Glomerular visceral epithelial cell (primary cell): ENCODE results near the gene ARAP2.

ENCODE experiments used
- DNase-seq: peaks from one replicate; pipeline ENCODE4 v3.0.0-alpha.2; 2016; ENCODE audit errors: extremely low spot score

The ARAP2 gene

DNA sequence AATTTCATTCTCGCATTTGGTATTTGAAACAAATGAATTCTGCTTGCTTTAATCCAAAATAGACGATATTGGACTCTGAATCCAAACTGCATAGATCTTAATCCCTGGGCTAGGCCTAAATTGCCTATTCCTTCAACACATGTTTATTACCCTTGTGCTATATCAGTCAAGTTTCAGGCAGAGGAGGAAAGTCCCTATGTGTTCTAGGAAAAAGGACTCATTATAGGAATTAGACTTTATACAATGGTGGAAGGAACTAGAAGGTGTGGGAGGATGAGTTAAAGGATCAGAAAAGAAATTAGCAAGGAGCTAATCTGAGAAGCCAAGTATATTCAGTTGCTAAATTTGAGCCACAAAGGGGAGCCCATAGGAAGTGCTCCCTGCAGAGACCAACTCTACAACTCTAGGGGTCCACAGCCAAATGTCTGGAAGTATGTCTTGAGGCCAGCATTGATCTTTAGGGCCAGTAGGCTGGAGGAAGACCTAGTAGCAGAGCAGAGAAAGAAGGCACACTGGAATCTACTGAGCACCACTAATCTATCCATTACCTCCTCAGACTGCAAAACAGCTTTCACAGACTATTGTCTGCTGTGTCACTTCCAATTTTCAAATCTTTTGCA, 20.0 kb upstream of the ARAP2 start:
- DNase-seq: no peak

DNA sequence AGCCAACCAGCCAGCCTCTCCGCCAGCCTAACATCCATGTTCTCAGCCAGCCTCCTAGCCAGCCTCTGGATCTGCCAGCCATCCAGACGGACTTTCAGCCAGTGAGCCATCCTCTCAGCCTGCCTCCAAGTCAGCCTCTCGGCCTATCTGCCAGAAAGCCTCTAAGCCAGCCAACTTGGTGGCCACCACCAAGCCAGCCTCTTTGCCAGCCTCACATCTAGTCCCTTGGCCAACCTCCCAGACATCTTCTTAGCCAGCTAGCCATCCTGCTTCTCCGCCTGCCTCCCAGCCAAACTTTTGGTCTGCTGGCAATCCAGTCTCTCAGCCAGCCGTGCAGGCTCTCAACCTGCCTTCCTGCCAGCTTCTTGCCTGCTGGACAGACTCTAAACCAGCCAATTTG, 16.4 kb upstream of the ARAP2 start:
- no peak for DNase-seq

DNA sequence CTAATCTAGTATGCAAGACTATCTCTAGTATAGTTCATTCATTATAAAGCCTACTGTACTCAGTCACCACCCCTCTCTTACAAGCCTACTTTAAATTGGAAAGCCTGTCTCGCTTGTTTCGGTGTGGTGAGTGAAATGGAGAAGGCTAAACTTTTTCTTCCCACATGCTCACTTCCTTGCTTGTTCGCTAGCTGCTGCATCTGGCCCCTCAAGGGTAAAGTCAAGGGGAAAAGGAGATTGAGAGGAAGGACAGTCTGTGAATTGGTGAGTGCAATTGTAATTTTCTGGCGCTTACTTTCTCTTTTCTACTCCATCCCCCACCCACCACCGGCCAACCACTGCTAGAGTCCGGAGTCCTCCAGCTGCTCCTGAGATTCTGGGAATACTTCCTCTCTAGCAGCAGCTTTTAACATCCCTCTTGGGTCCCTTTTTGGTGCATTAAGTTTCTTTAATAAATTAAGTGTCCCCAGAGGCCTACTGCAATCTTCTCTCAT, 12.1 kb upstream of the ARAP2 start:
- no peak for DNase-seq

DNA sequence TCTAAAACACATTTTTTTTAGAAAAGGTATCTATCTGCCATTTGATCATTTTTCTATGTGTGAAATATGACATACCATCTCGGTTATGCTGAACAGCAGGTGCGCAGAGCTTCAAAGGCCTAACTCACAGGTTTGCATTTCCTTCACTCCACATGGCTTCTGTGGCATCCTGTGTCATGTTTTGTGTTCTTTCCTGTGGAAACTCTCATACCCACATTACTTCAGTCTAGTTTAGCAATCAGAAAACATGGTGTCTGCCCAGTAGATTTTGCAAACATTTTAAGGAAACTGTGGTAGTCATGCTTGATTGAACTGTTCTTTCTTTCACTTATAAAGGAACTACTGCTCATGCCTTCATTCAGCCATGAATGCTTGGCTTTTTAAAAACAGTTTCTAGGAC, 11.3 kb upstream of the ARAP2 start:
- DNase-seq: no peak

DNA sequence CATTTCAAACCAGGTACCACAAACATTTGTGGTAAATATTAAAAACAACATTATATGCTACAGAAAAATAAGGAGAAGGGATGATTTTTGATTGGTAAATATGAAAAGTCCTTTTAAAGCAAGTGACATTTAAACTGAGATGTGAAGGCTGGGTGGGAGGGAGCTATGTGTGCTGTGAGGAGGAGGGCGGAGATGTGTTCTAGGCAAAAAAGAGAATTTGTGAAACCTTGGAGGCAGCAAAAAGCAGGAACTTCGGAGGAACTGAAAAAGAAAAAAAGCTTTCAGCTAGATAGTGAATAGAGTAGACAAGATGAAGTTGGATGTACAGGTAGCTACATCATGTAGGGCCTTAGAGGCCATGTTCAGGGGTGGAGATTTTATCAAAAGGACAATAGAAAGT, 10.1 kb upstream of the ARAP2 start:
- no peak for DNase-seq

DNA sequence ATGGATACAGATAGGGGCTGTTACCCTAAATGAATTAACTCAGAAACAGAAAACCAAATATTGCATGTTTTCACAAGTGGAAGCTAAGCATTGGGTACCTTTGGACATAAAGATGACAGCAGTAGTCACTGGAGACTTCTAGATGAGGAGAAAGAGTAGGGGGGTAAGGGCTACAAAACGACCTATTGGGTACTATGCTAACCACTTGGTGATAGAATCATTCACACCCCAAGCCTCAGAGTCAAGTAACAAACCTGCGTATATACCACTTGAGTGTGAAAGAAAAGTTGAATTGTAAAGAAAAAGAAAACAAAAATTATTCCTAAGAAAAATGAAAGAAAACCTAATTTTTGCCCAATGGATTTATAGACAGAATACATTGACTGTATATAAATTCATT, 7.7 kb upstream of the ARAP2 start:
- no peak for DNase-seq

DNA sequence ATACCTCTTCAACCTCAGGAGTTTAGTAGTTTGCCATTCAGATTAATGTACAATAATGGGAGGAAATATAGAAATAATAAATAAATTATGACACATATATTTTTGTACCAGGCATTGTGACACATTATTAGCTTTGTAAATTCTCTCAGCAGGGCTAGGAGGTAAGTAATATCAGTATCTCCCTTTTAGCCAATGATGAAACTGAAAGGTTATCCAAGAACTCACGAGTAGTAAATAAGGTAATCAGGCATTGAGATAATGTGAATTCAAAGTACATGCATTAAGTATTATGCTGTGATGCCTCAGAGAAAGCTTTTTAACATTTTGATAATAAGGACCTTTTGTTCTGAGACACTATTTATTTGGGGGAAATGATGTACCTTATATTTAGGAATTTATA, 5.3 kb upstream of the ARAP2 start:
- DNase-seq: no peak

DNA sequence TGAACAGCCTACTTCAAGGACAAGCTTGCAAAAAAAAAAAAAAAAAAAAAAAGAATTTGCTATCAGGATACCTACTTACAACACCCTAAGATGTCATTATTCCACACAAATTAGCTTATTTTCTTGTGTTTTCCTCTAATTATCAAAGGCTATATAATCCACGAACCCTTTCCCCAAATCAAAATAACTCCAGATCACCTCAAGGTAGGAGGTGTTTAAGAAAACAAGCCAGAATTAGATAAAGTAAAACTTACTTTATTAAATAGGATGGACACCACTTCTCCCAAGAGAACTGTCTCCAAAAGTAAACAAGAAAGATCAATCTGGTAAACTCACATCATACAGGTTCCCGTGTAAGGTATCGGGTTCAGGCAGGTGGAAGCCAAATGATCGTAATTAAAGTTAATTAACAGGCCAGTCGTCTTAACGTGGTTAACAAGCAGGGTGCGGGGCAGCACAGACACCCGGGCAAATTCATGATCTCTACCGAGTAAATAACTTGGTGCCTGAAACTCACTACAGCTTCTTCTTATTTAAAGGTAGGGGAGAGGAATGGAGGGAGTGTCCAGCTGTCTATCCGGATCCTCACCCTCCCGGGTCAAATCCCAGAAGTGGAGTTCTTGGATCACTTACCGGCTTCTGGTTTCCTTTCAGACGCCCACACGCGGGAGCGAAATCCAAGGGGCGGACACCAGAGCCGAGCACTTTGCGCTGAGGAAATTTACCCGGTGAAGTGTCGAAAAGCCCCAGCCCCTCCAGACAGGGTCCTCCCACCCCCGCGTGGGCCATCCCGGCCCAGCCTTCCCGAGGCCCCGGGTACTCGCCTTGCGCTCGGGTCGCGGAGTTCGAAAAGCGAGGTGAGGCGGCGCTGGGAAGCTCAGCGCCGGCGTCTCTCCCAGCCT, 708 bp downstream of the ARAP2 start:
- DNase-seq: peak; percentile 70

DNA sequence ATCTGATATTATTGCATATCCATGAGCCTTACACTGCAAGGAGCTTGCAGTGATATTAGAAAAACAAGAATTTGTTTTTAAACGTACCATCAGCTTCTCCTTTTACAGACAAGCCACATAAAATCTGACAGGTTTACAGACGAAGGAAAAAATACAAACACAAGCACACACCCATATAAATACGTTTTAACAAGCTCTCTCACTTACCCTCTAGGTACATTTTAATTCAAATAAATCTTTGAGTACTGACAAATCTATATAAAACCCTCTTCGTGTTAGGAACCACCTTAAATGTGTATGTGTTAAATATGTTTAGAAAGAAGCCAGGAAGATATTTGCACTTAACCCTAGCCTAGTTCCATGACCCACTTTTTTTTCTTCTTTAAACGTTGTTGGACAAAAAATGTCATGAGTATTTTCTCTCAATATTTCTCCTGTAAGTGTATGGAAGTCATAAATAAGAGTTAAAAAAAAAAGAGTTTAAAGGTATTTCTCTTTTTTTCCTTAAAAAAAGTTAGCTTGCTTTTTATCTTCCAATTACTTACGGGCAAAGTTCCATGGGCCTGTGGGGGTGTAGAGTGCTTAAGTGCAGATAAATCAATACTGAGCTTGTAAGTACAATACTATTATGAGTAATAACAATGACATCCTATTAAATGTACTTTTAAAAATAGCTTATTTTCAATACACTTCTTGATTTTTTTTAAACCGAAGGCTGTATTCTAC, 1.5 kb downstream of the ARAP2 start:
- no peak for DNase-seq

DNA sequence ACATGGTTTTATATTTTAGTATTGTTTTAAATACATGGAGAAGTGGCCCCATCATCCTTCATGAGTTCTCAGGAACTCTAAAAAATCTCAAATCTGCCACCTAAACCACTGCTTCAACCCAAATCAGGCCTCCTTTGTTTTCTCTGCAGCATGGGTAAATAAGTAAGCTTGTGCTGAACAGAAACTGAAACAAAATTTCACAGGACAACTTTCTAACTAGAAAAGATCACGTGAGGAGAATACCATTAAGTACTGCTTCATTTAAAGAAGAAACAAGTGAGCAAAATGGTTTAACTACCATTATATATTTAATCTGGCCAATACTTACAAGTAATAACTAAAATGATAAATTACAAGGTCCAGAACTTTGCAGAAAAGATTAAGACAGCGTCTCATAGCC, 2.5 kb downstream of the ARAP2 start:
- peak; percentile 26 for DNase-seq

DNA sequence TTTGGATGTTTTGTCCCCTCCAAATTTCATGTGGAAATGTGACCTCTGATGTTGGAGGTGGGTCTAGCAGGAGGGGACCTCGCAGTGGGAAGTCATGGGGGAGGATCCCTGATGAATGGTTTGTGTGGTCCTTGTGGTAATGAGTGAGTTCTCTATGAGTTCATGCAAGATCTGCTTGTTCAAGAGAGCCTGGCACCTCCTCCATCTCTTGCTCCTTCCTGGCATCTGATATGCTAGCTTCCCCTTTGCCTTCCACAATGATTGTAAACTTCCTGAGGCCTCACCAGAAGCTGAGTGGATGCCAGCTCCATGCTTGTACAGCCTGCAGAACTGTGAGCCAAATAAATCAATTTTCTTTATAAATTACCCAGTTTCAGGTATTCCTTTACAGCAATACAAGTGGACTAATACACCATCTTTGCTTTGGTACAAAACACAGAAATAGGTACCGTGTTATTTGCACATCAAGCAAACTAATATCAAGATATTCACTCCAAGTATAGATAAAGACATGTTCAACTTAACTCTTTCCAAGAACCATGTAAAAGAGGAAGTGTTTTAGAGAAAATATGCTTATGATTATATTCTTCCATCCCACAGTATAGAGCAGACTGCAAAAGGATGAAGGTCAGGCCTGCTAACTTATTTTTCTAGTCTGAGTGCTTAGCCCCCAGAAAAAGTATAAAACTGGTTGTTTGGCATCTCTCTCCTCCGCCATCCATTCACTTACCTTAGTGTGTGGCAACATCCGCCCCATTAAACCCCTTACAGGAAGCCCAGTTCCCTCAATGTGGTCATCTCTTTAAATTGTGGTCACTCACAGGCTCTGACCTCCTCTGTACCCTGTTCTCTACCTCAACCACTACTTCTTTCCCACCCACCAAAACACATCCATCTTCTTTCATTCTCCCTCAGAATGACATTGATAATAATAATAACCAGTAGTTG, 6.7 kb downstream of the ARAP2 start:
- no peak for DNase-seq

DNA sequence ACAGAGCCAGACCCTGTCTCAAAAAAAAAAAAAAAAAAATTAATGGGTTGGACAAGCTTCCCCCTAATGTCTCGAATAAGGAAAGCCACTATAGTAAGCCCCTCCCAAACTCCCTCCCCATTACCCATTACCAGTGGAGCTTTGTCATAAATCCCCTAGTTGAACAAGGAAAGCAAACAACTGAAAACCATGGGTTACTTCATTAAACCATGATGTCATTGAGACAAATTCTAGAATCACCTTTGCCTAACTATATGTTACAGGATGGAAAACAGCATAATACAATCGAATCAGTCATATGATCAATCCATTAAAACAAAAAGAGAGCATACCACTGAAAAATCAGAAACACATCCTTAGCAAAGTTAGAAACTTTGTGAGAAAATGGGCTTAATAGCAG, 8.2 kb downstream of the ARAP2 start:
- no peak for DNase-seq

DNA sequence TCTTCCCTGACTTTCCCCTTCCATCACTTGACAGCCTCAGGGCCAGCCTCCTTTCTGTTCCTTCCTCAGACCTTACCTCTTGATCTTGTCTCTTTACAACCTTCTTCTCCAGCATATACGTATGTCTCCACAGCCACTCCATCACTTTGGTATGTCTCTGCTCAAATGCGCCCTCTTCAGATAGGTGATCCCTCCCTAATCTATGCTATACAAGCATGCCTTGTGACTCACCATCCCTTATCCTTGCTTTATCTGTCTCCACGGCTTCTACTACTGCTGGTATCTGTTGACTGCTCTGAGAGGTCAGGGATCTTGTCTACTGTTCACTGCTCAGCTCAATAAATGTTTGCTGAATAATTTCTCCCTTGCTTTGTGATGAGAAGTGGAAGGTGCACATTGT, 9.0 kb downstream of the ARAP2 start:
- DNase-seq: peak; percentile 17

DNA sequence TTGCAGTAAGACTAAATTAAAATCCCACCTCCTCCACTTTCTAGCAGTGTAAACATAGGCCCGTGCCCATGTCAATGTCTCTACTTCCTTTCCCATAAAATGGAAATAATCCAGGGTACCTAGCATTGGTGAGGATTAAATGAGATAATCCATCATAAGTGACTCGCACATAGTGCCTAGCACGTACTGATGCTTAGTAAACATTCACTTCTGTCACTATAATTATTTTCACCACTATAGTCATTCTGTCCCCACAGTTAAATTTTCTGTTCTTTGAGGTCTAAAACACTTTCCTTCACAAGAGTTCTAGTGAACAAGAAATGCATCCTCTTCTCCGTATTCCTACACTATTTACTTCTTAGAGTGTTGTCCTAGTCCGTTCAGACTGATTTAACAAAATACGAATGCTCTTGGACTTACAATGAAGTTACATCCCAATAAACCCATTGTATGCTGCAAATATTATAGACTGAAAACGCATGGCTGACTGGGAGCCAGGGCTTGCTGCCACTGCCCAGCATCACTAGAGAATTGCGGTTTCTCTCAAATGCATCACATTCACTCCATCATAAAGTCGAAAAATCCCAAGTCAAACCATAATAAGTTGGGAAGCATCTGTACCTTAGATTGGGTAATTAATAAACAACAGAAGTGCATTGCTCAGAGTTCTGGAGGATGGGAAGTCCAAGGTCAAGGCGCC, 10.6 kb downstream of the ARAP2 start:
- no peak for DNase-seq

DNA sequence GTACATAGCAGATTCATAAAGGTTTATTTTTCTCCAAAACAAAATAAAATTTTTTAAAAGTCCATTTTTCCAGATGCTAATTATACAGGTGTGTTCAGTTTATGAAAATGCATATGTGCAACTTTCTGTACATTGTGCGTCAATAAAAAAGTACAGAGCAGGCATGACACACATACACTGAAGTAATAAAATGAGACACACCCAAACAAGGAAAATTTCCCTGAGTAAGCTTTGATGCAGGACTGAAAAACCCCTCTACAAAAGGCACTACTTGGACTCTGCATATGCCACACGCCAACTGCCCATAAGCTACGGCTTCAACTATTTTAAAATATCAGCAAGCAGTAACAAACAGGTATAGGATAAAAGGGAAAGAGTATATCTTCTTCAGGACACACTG, 13.8 kb downstream of the ARAP2 start:
- DNase-seq: no peak

DNA sequence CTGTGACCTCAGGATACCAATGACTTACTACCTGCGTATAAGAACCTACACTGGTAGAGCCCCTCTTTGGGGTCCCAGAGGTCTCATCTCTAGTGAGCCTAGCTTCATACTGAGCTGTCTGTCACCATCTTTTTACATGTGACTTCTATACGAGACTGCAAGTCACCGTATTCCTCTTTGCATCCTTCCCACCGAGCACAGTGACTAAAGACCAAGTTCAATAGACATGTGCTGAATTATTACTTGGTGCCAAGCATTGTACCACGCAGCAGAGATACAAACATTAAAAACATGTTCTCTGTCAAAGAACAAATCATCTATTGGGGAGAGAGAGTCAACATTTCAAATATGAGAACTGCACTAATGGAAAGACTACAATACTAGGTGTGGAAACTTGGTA, 16.4 kb downstream of the ARAP2 start:
- no peak for DNase-seq

DNA sequence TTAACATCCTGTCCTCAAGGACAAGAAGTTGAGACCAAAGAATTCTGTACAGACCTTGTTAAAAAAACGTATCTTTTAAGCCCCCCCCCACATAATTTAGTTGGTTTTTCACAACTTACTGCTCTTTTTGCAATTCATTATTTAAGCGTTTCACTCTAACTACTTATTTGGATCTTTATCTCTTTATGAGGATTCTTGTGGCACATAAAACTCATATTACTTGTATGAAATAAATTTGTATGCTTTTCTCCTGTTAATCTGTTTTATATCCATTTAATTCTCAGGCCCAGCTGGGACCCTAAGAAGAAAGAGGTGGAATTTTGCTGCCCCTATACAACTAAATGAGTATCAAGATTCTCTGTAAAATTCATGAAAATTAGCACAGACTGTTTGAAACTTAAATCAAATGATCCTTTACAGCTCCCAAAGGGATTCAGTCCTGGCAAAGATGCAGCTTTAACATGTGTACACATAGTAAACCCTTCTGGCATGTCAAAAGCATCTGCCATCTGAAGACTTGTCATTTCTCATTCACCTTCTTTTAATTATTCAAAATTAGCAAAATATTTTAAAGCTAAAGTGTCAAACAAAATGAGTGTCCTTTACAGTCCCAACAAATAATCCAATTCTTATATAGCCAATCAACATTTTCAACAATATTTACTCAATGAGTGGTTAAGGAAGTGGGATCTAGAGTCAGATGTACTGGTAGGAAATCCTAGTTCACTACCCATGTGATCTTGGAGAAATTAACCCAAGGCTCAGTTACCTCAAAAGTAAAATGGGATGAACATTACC, 17.7 kb downstream of the ARAP2 start:
- no peak for DNase-seq

DNA sequence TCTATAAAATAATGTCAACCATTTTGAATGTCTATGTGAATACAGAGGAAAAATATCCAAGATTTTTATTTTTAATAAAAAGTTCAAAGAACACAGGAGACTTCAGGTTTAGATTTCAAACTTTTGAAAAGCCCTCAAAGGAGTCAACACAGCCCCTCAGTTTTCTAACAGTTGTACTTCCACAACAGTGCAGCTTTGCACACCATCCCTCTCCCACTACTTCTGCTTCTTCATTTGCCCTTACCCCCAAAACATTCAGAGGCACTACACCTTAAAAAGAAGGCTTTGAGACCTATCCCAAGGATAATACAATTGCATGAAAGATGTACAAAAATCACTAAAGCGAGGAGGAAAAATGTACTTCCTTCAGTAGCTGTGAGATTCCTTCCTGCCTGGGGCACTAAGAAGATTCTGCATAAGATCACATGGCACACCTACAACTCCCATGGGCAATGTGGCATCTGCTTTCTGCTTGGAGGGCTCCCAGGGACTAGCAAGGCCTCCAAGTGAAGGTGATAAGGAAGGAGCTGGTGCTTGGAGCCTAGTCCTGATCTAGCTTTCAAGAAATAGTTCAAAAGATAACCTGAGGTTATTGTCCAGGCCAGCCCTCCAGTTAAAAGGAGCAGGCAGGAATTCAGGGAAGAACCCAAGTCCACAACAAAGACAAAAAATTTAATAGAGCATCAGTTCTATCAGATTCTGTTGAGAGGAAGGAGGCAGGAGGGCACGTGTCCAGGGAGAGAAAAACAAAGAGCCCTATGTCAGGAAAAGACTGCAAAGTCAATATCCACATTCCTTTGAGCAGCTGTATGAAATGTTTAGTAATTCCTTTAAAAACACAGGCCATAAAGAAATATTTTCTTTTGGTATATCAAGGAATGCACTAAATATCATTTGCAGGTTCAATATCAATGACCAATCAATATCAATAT, 19.1 kb downstream of the ARAP2 start:
- no peak for DNase-seq

DNA sequence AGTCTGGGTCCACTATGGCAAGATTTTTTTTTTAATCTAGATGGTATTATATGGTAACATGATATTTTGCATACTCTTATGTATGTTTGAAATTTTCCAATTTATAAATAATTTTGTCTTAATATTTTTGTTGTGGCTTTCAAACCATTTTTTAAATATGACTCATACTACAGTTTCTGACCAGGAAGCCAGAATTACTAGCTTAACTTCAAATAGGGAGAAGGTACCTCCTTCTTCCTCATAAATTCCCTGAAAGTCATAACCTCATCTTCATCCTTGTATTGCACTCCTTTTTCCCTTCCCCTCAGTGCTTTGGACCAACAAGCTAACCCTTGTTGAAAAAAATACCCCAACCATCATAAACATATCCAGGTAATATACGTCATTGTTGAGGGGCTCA, 21.6 kb downstream of the ARAP2 start:
- DNase-seq: no peak
